Immature natural killer cell (primary cell): ENCODE results near the gene AMOTL2. TPM values are rescaled to one million over a fixed set of nuclear protein-coding genes. Genes with fewer than 3 reads are reported as not detected.

Experiments
- DNase-seq, 3 donors: peaks; one replicate each; pipeline ENCODE4 v3.0.0; 2022; ENCODE audit warnings: mixed read lengths in 1 of 3
- H3K27ac Mint-ChIP-seq, 6 donors: one replicate each; pipeline ENCODE4 v1.8.0; 2020; ENCODE audit warnings: mixed read lengths in 6 of 6, mild to moderate bottlenecking in 5 of 6, inconsistent platforms in 4 of 6, moderate library complexity in 3 of 6
- H3K27me3 Mint-ChIP-seq, 3 donors: one replicate each; pipeline ENCODE4 v1.8.0; 2020 to 2021; ENCODE audit warnings: low read depth in 3 of 3, mild to moderate bottlenecking in 3 of 3, mixed read lengths in 3 of 3, moderate library complexity in 3 of 3, inconsistent platforms in 1 of 3
- H3K36me3 Mint-ChIP-seq, 3 donors: one replicate each; pipeline ENCODE4 v1.8.0; 2020; ENCODE audit warnings: mixed read lengths in 3 of 3, inconsistent platforms in 2 of 3, mild to moderate bottlenecking in 2 of 3
- H3K4me1 Mint-ChIP-seq, 2 donors: one replicate each; pipeline ENCODE4 v1.8.0; 2020; ENCODE audit warnings: inconsistent platforms in 2 of 2, mild to moderate bottlenecking in 2 of 2, mixed read lengths in 2 of 2, moderate library complexity in 1 of 2
- H3K4me3 Mint-ChIP-seq, 5 donors: one replicate each; pipeline ENCODE4 v1.8.0; 2020; ENCODE audit warnings: mild to moderate bottlenecking in 5 of 5, mixed read lengths in 5 of 5, inconsistent platforms in 3 of 5, moderate library complexity in 3 of 5
- H3K9me3 Mint-ChIP-seq, 6 donors: one replicate each; pipeline ENCODE4 v1.8.0; 2020; ENCODE audit warnings: mild to moderate bottlenecking in 6 of 6, mixed read lengths in 6 of 6, inconsistent platforms in 4 of 6, moderate library complexity in 3 of 6
- polyA plus RNA-seq, 3 donors: library from polyadenylated mRNA; unstranded; fragments of 300-500 nt; fragmentation: Illumina TruSeq; gene quantifications; one replicate each; pipeline ENCODE4 v1.2.3, GENCODE V29; 2021

Gene AMOTL2
- polyA plus RNA-seq, 3 donors from 2014 or later = not detected

GRCh38 chr3:134334231-134334900 is 39.9 kb downstream of the AMOTL2 start:
- Mint-ChIP-seq H3K4me1 (no peaks in the 10 kb centered on the region), H3K36me3 (no peaks in the 10 kb centered on the region), H3K9me3 (no peaks in the 10 kb centered on the region), H3K27ac (no peak overlapping the region), H3K4me3 (no peak overlapping the region), H3K27me3 (peaks cover 3 to 8% (median 4%) of the 10 kb centered on the region in 3 donors)
- no peak for DNase-seq

GRCh38 chr3:134333522-134334181 is 40.6 kb downstream of the AMOTL2 start:
- Mint-ChIP-seq H3K27me3 (peaks cover 3 to 8% (median 4%) of the 10 kb centered on the region in 3 donors), H3K4me3 (no peak overlapping the region), H3K9me3 (no peaks in the 10 kb centered on the region), H3K27ac (no peak overlapping the region), H3K36me3 (no peaks in the 10 kb centered on the region), H3K4me1 (no peaks in the 10 kb centered on the region)
- no peak for DNase-seq

- H3K9me3 Mint-ChIP-seq = no peaks in the 10 kb centered on the region
- no peak overlapping the region for H3K27ac Mint-ChIP-seq
- H3K27me3 Mint-ChIP-seq = peaks cover 4 to 8% (median 4%) of the 10 kb centered on the region in 3 donors
- no peak for DNase-seq
- no peaks in the 10 kb centered on the region for H3K36me3 Mint-ChIP-seq
- H3K4me3 Mint-ChIP-seq = no peak overlapping the region
- H3K4me1 Mint-ChIP-seq = no peaks in the 10 kb centered on the region
Measured at GRCh38 chr3:134332344-134332743, 41.9 kb downstream of the AMOTL2 start.

GRCh38 chr3:134331811-134332199 is 42.4 kb downstream of the AMOTL2 start:
- Mint-ChIP-seq H3K9me3 (no peaks in the 10 kb centered on the region), H3K4me3 (no peak overlapping the region), H3K27me3 (peaks cover 4 to 8% (median 4%) of the 10 kb centered on the region in 3 donors), H3K4me1 (no peaks in the 10 kb centered on the region), H3K36me3 (no peaks in the 10 kb centered on the region), H3K27ac (no peak overlapping the region)
- no peak for DNase-seq

- Mint-ChIP-seq H3K9me3 (no peaks in the 10 kb centered on the region), H3K27me3 (peaks cover 4 to 8% (median 4%) of the 10 kb centered on the region in 3 donors), H3K4me3 (no peak overlapping the region), H3K27ac (no peak overlapping the region), H3K36me3 (no peaks in the 10 kb centered on the region), H3K4me1 (no peaks in the 10 kb centered on the region)
- DNase-seq = no peak
Measured at GRCh38 chr3:134330883-134331810, 43.1 kb downstream of the AMOTL2 start.

DNA sequence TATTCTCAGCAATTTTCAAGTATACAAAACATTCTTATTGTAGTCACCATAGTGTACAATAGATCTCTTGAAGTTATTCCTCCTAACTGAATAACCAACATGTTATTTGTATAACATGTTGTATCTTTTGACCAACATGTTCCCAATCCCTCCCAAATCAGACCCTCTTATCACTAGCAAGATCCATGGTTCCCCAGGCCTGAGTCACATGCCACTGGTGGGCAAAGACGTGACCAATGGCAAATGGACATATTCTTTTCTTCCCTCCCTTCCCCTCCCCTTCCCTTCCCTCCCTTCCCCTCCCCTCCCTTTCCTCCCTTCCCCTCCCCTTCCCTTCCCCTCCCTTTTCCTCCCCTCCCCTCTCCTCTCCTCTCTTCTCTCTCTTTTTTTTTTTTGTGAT is 45.4 kb downstream of the AMOTL2 start:
- peaks cover 8 to 11% (median 10%) of the 10 kb centered on the region in 3 donors for H3K27me3 Mint-ChIP-seq

GRCh38 chr3:134328147-134328591 is 46.1 kb downstream of the AMOTL2 start:
- no peaks in the 10 kb centered on the region for H3K4me1 Mint-ChIP-seq
- no peak for DNase-seq
- peaks cover 8 to 10% (median 9%) of the 10 kb centered on the region in 3 donors for H3K27me3 Mint-ChIP-seq
- no peak overlapping the region for H3K27ac Mint-ChIP-seq
- H3K36me3 Mint-ChIP-seq = peaks cover 0 to under 1% (median 0%) of the 10 kb centered on the region in 3 donors
- H3K4me3 Mint-ChIP-seq = no peak overlapping the region
- no peaks in the 10 kb centered on the region for H3K9me3 Mint-ChIP-seq

More for the DNA sequence above, 45.4 kb downstream of the AMOTL2 start:
- Mint-ChIP-seq H3K4me3 (no peak overlapping the region), H3K27ac (no peak overlapping the region), H3K36me3 (no peaks in the 10 kb centered on the region), H3K9me3 (no peaks in the 10 kb centered on the region), H3K4me1 (no peaks in the 10 kb centered on the region)
- DNase-seq = no peak

- no peaks in the 10 kb centered on the region for H3K9me3 Mint-ChIP-seq
- H3K36me3 Mint-ChIP-seq = peaks cover 0 to 3% (median 0%) of the 10 kb centered on the region in 3 donors
- DNase-seq = no peak
- H3K4me3 Mint-ChIP-seq = no peak overlapping the region
- H3K4me1 Mint-ChIP-seq = no peaks in the 10 kb centered on the region
- no peak overlapping the region for H3K27ac Mint-ChIP-seq
- H3K27me3 Mint-ChIP-seq = peaks cover 8 to 9% (median 9%) of the 10 kb centered on the region in 3 donors
Measured at GRCh38 chr3:134327594-134327975, 46.7 kb downstream of the AMOTL2 start.

DNA sequence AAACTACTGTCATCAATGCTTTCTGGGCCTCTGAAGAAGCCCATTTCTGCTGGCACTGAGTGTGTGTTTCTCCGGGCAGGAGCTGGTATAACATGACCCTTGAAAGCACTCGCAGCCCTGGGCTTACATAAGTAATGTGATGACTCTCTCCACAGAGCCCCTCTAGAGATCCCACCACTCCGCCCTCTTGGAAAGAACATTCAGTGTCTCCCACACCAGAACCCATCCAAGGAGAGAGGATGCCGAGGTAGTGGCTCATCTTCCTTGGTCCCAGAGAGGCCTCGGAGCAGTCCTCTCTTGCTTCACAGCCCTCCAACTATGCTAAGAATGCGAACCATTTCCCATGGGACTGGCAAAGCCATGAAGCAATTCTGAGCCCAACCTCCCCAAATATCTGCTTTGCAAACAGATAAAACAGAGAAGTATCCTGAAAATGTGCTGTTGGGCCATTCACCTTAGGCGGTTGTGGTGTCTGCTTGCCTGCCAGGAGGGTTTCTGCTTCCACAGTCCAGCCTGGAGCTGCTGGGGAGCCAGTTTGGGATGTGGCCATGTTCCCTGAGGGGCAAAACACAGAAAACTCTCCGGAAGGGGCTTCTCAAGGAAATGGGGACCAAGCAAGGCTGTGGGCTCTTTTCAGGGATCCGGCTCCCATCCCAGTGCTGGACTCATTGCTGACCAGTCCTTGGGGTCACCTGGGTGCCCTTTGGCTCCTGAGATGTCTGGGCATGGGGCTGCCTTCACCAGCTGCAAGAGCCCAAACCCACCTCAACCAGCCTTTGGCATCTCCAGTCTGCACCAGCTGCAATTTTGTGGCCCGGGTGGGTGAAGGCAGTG is 47.3 kb downstream of the AMOTL2 start:
- H3K4me3 Mint-ChIP-seq = no peak overlapping the region
- H3K36me3 Mint-ChIP-seq = peaks cover 0 to 3% (median 0%) of the 10 kb centered on the region in 3 donors
- DNase-seq = no peak
- no peaks in the 10 kb centered on the region for H3K4me1 Mint-ChIP-seq
- H3K9me3 Mint-ChIP-seq = no peaks in the 10 kb centered on the region
- peaks cover 8 to 9% (median 9%) of the 10 kb centered on the region in 3 donors for H3K27me3 Mint-ChIP-seq
- H3K27ac Mint-ChIP-seq = no peak overlapping the region

DNA sequence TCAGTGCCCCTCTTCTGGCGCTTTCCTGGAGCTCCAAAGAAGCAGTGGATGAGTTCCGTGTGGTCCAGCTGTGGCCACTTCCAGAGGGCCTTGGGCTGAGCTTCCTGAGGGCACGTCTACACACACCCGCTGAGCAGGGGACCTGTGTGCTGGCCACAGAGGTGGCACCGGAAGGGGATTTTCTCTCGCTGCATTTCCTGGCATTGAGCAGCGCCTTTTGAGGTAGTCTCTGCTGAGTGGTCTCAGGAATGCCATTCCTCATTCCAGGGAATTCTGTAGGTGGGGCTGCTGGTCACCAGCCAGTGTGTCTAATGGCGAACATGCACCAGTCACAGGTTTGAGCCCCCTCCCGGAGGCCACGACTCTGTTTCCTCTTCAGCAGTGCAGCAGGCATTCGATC is 48.1 kb downstream of the AMOTL2 start:
- no peaks in the 10 kb centered on the region for H3K4me1 Mint-ChIP-seq
- no peaks in the 10 kb centered on the region for H3K9me3 Mint-ChIP-seq
- peaks cover 7 to 9% (median 8%) of the 10 kb centered on the region in 3 donors for H3K27me3 Mint-ChIP-seq
- DNase-seq = no peak
- H3K4me3 Mint-ChIP-seq = no peak overlapping the region
- peaks cover 0 to 3% (median 0%) of the 10 kb centered on the region in 3 donors for H3K36me3 Mint-ChIP-seq
- H3K27ac Mint-ChIP-seq = no peak overlapping the region

DNA sequence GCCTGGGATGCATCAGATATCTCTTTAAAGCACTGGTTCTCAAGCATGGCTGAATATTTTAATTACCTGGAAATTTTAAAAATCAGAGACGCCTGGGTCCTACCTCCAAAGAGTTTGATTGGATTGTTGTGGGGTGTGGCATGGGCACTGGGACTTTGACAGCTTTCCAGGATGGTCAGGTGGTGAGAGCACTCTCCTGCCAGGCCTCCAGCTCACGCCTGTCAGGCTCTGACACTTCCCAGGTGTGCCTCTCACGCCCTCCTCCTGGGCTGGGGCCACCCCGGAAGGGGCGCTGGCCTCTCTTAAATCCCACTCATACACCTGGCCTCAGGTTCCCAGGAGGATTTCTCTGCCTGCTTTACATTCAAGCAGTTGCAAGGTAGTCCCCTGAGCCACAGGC is 48.5 kb downstream of the AMOTL2 start:
- Mint-ChIP-seq H3K27ac (no peak overlapping the region), H3K36me3 (peaks cover 0 to 3% (median 0%) of the 10 kb centered on the region in 3 donors), H3K4me3 (no peak overlapping the region), H3K4me1 (no peaks in the 10 kb centered on the region), H3K9me3 (no peaks in the 10 kb centered on the region), H3K27me3 (peaks cover 5 to 9% (median 8%) of the 10 kb centered on the region in 3 donors)
- no peak for DNase-seq

GRCh38 chr3:134325061-134325705 is 49.1 kb downstream of the AMOTL2 start:
- no peak overlapping the region for H3K4me3 Mint-ChIP-seq
- H3K27me3 Mint-ChIP-seq = peaks cover 5 to 9% (median 8%) of the 10 kb centered on the region in 3 donors
- DNase-seq = no peak
- H3K9me3 Mint-ChIP-seq = no peaks in the 10 kb centered on the region
- no peak overlapping the region for H3K27ac Mint-ChIP-seq
- H3K4me1 Mint-ChIP-seq = no peaks in the 10 kb centered on the region
- H3K36me3 Mint-ChIP-seq = peaks cover 0 to 3% (median 0%) of the 10 kb centered on the region in 3 donors
